D721Med (cell line): ENCODE data around the gene CCM2L.

Experiments used
- DNase-seq: peaks from one replicate; pipeline ENCODE4 v3.0.0; 2011; ENCODE audit warnings: low spot score; ENCODE audit not compliant: insufficient read length
- FAIRE-seq: peaks from 2 replicates; lab custom pipeline; 2011; peaks lifted over from hg19 to GRCh38; lab: Jason Lieb, UNC
- CTCF ChIP-seq: IDR thresholded peaks from 2 replicates; pipeline ENCODE4 v1.5.1; 2012; ENCODE audit warnings: mild to moderate bottlenecking, control low read depth; ENCODE audit not compliant: insufficient read depth; ENCODE audit errors: missing control alignments

The CCM2L gene

GRCh38 chr20:32057656-32058184 lies 47.5 kb downstream of the CCM2L start:
- DNase-seq: no peak
- no peak for FAIRE-seq
- no peak for TF ChIP-seq CTCF

- no peak for FAIRE-seq
- no peak for TF ChIP-seq CTCF
- no peak for DNase-seq
Observed at GRCh38 chr20:32059189-32059588, 49.0 kb downstream of the CCM2L start.

- no peak for FAIRE-seq
- no peak for TF ChIP-seq CTCF
- DNase-seq: no peak
Observed at GRCh38 chr20:32062776-32063170, 52.5 kb downstream of the CCM2L start.

GRCh38 chr20:32063695-32064094 lies 53.5 kb downstream of the CCM2L start:
- TF ChIP-seq CTCF: no peak
- no peak for DNase-seq
- no peak for FAIRE-seq

- TF ChIP-seq CTCF: no peak
- no peak for FAIRE-seq
- DNase-seq: no peak
Observed at GRCh38 chr20:32064667-32065066, 54.4 kb downstream of the CCM2L start.

GRCh38 chr20:32067234-32067821 lies 57.1 kb downstream of the CCM2L start:
- no peak for TF ChIP-seq CTCF
- FAIRE-seq (no peak), DNase-seq (no peak)

GRCh38 chr20:32068174-32068573 lies 57.9 kb downstream of the CCM2L start:
- TF ChIP-seq CTCF: no peak
- FAIRE-seq (no peak), DNase-seq (no peak)
